Measurements from ENCODE around the gene SDK1. TPM values are rescaled to one million over a fixed set of nuclear protein-coding genes. Genes with fewer than 3 reads are reported as not detected.

SDK1 gene
- total and polyA plus RNA-seq, 2 of the 8 experiments (the other 6 are each of a cell fraction or from before 2014, with no cell fraction given), result 3.3 to 7.2 TPM

DNA sequence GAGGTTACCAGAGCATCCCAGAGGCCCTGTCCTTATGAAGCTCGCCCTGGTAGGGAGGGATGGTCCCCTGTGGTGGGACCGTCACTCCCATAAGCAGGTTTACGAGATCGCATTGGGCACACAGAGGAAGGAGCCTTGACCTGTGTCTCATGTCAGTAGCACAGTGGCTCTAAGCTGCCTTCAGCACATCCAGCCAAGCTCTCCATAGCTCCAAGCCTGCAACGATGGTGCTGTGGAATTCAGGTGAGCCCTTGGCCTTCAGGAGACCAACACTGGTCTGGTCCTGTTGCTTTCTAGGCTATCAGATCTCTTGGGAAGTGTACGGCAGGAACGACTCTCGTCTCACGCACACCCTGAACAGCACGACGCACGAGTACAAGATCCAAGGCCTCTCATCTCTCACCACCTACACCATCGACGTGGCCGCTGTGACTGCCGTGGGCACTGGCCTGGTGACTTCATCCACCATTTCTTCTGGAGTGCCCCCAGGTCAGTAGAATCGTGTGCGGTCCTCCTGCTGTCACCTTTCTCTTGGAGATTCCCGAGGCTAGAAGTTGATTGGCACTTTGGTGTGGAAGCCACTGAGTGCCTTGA is 775.7 kb downstream of the SDK1 start (continued):
- TF ChIP-seq TCF12 (IDR thresholded peaks at IDR 0.05; ENCODE audit: low read depth, low read length), result no peak
